ENCODE measurements around the gene CMC4.

The CMC4 gene

GRCh38 chrX:155046129-155046810 is 24.7 kb downstream of the CMC4 start:
- Histone ChIP-seq H3K23ac (ENCODE audit: low read length in 2 of 2) (no peak overlapping the region), H2AFZ (ENCODE audit: low read depth, low read length) (no peak overlapping the region), H3K4me1 (ENCODE audit: control insufficient read depth, insufficient read depth, low read depth, low read length) (peaks cover 2% of the 10 kb centered on the region), H3K4ac (ENCODE audit: low read depth in 1 of 2, low read length in 2 of 2) (no peak overlapping the region), H4K8ac (ENCODE audit: low read length) (no peak overlapping the region), H3K79me1 (replicated peaks; ENCODE audit: low read length, poor library complexity, severe bottlenecking) (peaks cover 5% of the 10 kb centered on the region), H2BK12ac (ENCODE audit: low read length in 2 of 2) (no peak overlapping the region), H3K4me3 (ENCODE audit: insufficient read depth in 1 of 2, low read depth in 1 of 2, low read length in 2 of 2) (no peak overlapping the region), H3K14ac (ENCODE audit: low read length in 2 of 2) (no peak overlapping the region), H3K36me3 (ENCODE audit: control insufficient read depth in 1 of 2, insufficient read depth in 2 of 2, low read depth in 1 of 2, low read length in 2 of 2) (peaks cover 0 to under 1% of the 10 kb centered on the region in 2 experiments), H2AK5ac (ENCODE audit: low read length, severe bottlenecking) (no peak overlapping the region), H4K91ac (ENCODE audit: low read length) (no peak overlapping the region), H3K9ac (ENCODE audit: low read length) (no peak overlapping the region), H3K27me3 (ENCODE audit: control insufficient read depth in 1 of 2, insufficient read depth in 1 of 2, low read length in 2 of 2) (no peaks in the 10 kb centered on the region), H3K9me3 (ENCODE audit: control insufficient read depth, low read length) (no peaks in the 10 kb centered on the region), H2BK120ac (ENCODE audit: low read depth, low read length) (no peak overlapping the region), H3K27ac (ENCODE audit: low read length, poor library complexity, severe bottlenecking) (no peak overlapping the region), H3K4me2 (ENCODE audit: low read length, poor library complexity, severe bottlenecking) (no peak overlapping the region), H2BK5ac (ENCODE audit: low read depth, low read length, poor library complexity, severe bottlenecking) (no peak overlapping the region), H2BK15ac (ENCODE audit: low read depth, poor library complexity, severe bottlenecking) (no peak overlapping the region), H3K18ac (ENCODE audit: low read depth in 1 of 2, low read length in 2 of 2) (no peak overlapping the region)
- 100% methylated on average over 4 of the region's 6 CpGs for WGBS
- no peak for DNase-seq

- Histone ChIP-seq H3K18ac (ENCODE audit: low read depth in 1 of 2, low read length in 2 of 2) (no peak overlapping the region), H3K27ac (ENCODE audit: low read length, poor library complexity, severe bottlenecking) (no peak overlapping the region), H3K4me3 (ENCODE audit: insufficient read depth in 1 of 2, low read depth in 1 of 2, low read length in 2 of 2) (no peak overlapping the region), H2BK15ac (ENCODE audit: low read depth, poor library complexity, severe bottlenecking) (no peak overlapping the region), H2BK5ac (ENCODE audit: low read depth, low read length, poor library complexity, severe bottlenecking) (no peak overlapping the region), H3K4me1 (ENCODE audit: control insufficient read depth, insufficient read depth, low read depth, low read length) (no peaks in the 10 kb centered on the region), H4K91ac (ENCODE audit: low read length) (no peak overlapping the region), H3K9ac (ENCODE audit: low read length) (no peak overlapping the region), H3K9me3 (ENCODE audit: control insufficient read depth, low read length) (peaks cover 10% of the 10 kb centered on the region), H3K36me3 (ENCODE audit: control insufficient read depth in 1 of 2, insufficient read depth in 2 of 2, low read depth in 1 of 2, low read length in 2 of 2) (peaks cover 0 to 18% of the 10 kb centered on the region in 2 experiments), H3K4me2 (ENCODE audit: low read length, poor library complexity, severe bottlenecking) (no peak overlapping the region), H3K14ac (ENCODE audit: low read length in 2 of 2) (no peak overlapping the region), H2BK120ac (ENCODE audit: low read depth, low read length) (no peak overlapping the region), H2AK5ac (ENCODE audit: low read length, severe bottlenecking) (no peak overlapping the region), H4K8ac (ENCODE audit: low read length) (no peak overlapping the region), H2AFZ (ENCODE audit: low read depth, low read length) (no peak overlapping the region), H3K4ac (ENCODE audit: low read depth in 1 of 2, low read length in 2 of 2) (no peak overlapping the region), H2BK12ac (ENCODE audit: low read length in 2 of 2) (no peak overlapping the region), H3K79me1 (replicated peaks; ENCODE audit: low read length, poor library complexity, severe bottlenecking) (no peaks in the 10 kb centered on the region), H3K23ac (ENCODE audit: low read length in 2 of 2) (no peak overlapping the region), H3K27me3 (ENCODE audit: control insufficient read depth in 1 of 2, insufficient read depth in 1 of 2, low read length in 2 of 2) (no peaks in the 10 kb centered on the region)
- no CpG with 5 or more reads among the region's 4 CpGs for WGBS
- DNase-seq = no peak
Measured at GRCh38 chrX:155035688-155036087, 35.2 kb downstream of the CMC4 start.

- Histone ChIP-seq H2BK12ac (ENCODE audit: low read length in 2 of 2) (no peak overlapping the region), H3K4me2 (ENCODE audit: low read length, poor library complexity, severe bottlenecking) (no peak overlapping the region), H2AK5ac (ENCODE audit: low read length, severe bottlenecking) (no peak overlapping the region), H2BK5ac (ENCODE audit: low read depth, low read length, poor library complexity, severe bottlenecking) (no peak overlapping the region), H3K9me3 (ENCODE audit: control insufficient read depth, low read length) (peaks cover 6% of the 10 kb centered on the region), H3K79me1 (replicated peaks; ENCODE audit: low read length, poor library complexity, severe bottlenecking) (no peaks in the 10 kb centered on the region), H2AFZ (ENCODE audit: low read depth, low read length) (no peak overlapping the region), H3K9ac (ENCODE audit: low read length) (no peak overlapping the region), H3K18ac (ENCODE audit: low read depth in 1 of 2, low read length in 2 of 2) (no peak overlapping the region), H3K4me1 (ENCODE audit: control insufficient read depth, insufficient read depth, low read depth, low read length) (no peaks in the 10 kb centered on the region), H3K36me3 (ENCODE audit: control insufficient read depth in 1 of 2, insufficient read depth in 2 of 2, low read depth in 1 of 2, low read length in 2 of 2) (peaks cover 0 to 18% of the 10 kb centered on the region in 2 experiments), H2BK120ac (ENCODE audit: low read depth, low read length) (no peak overlapping the region), H3K27me3 (ENCODE audit: control insufficient read depth in 1 of 2, insufficient read depth in 1 of 2, low read length in 2 of 2) (no peaks in the 10 kb centered on the region), H4K8ac (ENCODE audit: low read length) (no peak overlapping the region), H3K27ac (ENCODE audit: low read length, poor library complexity, severe bottlenecking) (no peak overlapping the region), H3K4me3 (ENCODE audit: insufficient read depth in 1 of 2, low read depth in 1 of 2, low read length in 2 of 2) (no peak overlapping the region), H4K91ac (ENCODE audit: low read length) (no peak overlapping the region), H3K23ac (ENCODE audit: low read length in 2 of 2) (no peak overlapping the region), H3K14ac (ENCODE audit: low read length in 2 of 2) (no peak overlapping the region), H2BK15ac (ENCODE audit: low read depth, poor library complexity, severe bottlenecking) (no peak overlapping the region), H3K4ac (ENCODE audit: low read depth in 1 of 2, low read length in 2 of 2) (no peak overlapping the region)
- DNase-seq = no peak
- WGBS = 100% methylated on average over 2 of the region's 5 CpGs
Measured at GRCh38 chrX:155031657-155032056, 39.3 kb downstream of the CMC4 start.

- H3K79me1 ChIP-seq (replicated peaks; ENCODE audit: low read length, poor library complexity, severe bottlenecking) = no peaks in the 10 kb centered on the region
- no peak overlapping the region for H3K4me2 ChIP-seq (ENCODE audit: low read length, poor library complexity, severe bottlenecking)
- no CpG with 5 or more reads among the region's 2 CpGs for WGBS
- no peak overlapping the region for H2AK5ac ChIP-seq (ENCODE audit: low read length, severe bottlenecking)
- no peaks in the 10 kb centered on the region for H3K9me3 ChIP-seq (ENCODE audit: control insufficient read depth, low read length)
- H3K18ac ChIP-seq (ENCODE audit: low read depth in 1 of 2, low read length in 2 of 2) = no peak overlapping the region
- H3K14ac ChIP-seq (ENCODE audit: low read length in 2 of 2) = no peak overlapping the region
- H2BK12ac ChIP-seq (ENCODE audit: low read length in 2 of 2) = no peak overlapping the region
- H3K36me3 ChIP-seq (ENCODE audit: control insufficient read depth in 1 of 2, insufficient read depth in 2 of 2, low read depth in 1 of 2, low read length in 2 of 2) = peaks cover 0 to 7% of the 10 kb centered on the region in 2 experiments
- no peak overlapping the region for H3K4ac ChIP-seq (ENCODE audit: low read depth in 1 of 2, low read length in 2 of 2)
- DNase-seq = peak; percentile 73
- no peak overlapping the region for H4K91ac ChIP-seq (ENCODE audit: low read length)
- H3K23ac ChIP-seq (ENCODE audit: low read length in 2 of 2) = no peak overlapping the region
- no peak overlapping the region for H3K27ac ChIP-seq (ENCODE audit: low read length, poor library complexity, severe bottlenecking)
- no peaks in the 10 kb centered on the region for H3K27me3 ChIP-seq (ENCODE audit: control insufficient read depth in 1 of 2, insufficient read depth in 1 of 2, low read length in 2 of 2)
- no peak overlapping the region for H4K8ac ChIP-seq (ENCODE audit: low read length)
- no peak overlapping the region for H2BK15ac ChIP-seq (ENCODE audit: low read depth, poor library complexity, severe bottlenecking)
- H3K4me3 ChIP-seq (ENCODE audit: insufficient read depth in 1 of 2, low read depth in 1 of 2, low read length in 2 of 2) = no peak overlapping the region
- no peak overlapping the region for H2BK120ac ChIP-seq (ENCODE audit: low read depth, low read length)
- peak overlapping the region; percentile 94 for H3K9ac ChIP-seq (ENCODE audit: low read length)
- H2BK5ac ChIP-seq (ENCODE audit: low read depth, low read length, poor library complexity, severe bottlenecking) = no peak overlapping the region
- H3K4me1 ChIP-seq (ENCODE audit: control insufficient read depth, insufficient read depth, low read depth, low read length) = no peaks in the 10 kb centered on the region
- H2AFZ ChIP-seq (ENCODE audit: low read depth, low read length) = no peak overlapping the region
Measured at GRCh38 chrX:155028877-155029291, 42.1 kb downstream of the CMC4 start.
